HepG2 (cell line): ENCODE results near the gene ZNF563. TPM values are rescaled to one million over a fixed set of nuclear protein-coding genes. Genes with fewer than 3 reads are reported as not detected.

Source experiments
- BCL6 ChIP-seq: IDR thresholded peaks from 2 replicates; pipeline ENCODE4 v1.6.1; 2016; ENCODE audit warnings: missing genetic modification reagents, missing compliant biosample characterization
- HCFC1 ChIP-seq: fragments of 150-350 bp; IDR thresholded peaks from 2 replicates; pipeline ENCODE4 v1.6.1; 2014; ENCODE audit warnings: low read depth, low read length
- IKZF1 ChIP-seq: fragments of 450-650 bp; IDR thresholded peaks from 2 replicates; pipeline ENCODE4 v1.7.1; 2016
- JUNB ChIP-seq: sonication (generic); formaldehyde crosslinking; IDR thresholded peaks from 2 replicates; pipeline ENCODE4 v1.8.0; 2022; ENCODE audit warnings: missing genetic modification reagents, mild to moderate bottlenecking, borderline replicate concordance
- JUND ChIP-seq: sonication (generic); formaldehyde crosslinking; IDR thresholded peaks from 2 replicates; pipeline ENCODE4 v1.8.0; 2022; ENCODE audit warnings: mild to moderate bottlenecking, missing genetic modification reagents
- KDM2A ChIP-seq: sonication (generic); formaldehyde crosslinking; IDR thresholded peaks from 2 replicates; pipeline ENCODE4 v1.4.0; 2020; ENCODE audit warnings: low read depth, missing genetic modification reagents, borderline replicate concordance
- RBM39 ChIP-seq: fragments of 200-400 bp; formaldehyde crosslinking; IDR thresholded peaks from one replicate; pipeline ENCODE4 v1.6.1; 2018; ENCODE audit warnings: antibody characterized with exemption, mild to moderate bottlenecking, low read depth, low read length; ENCODE audit not compliant: poor library complexity, severe bottlenecking
- XRCC5 ChIP-seq: fragments of 200-400 bp; formaldehyde crosslinking; optimal IDR thresholded peaks from 2 replicates; pipeline ENCODE3; 2017; ENCODE audit warnings: mild to moderate bottlenecking, low read length
- ZBTB3 ChIP-seq: sonication (generic); formaldehyde crosslinking; IDR thresholded peaks from 2 replicates; pipeline ENCODE4 v1.4.0; 2020; ENCODE audit warnings: low read depth, mild to moderate bottlenecking, moderate library complexity, missing genetic modification reagents, borderline replicate concordance
- ZNF558 ChIP-seq: sonication (generic); formaldehyde crosslinking; IDR thresholded peaks from 2 replicates; pipeline ENCODE4 v1.9.0; 2022; ENCODE audit warnings: mild to moderate bottlenecking, missing genetic modification reagents, borderline replicate concordance
- ZNF589 ChIP-seq: sonication (generic); formaldehyde crosslinking; conservative IDR thresholded peaks from 2 replicates; pipeline ENCODE4 v1.8.0; 2022; ENCODE audit warnings: mild to moderate bottlenecking, moderate library complexity, missing genetic modification reagents
- ZNF652 ChIP-seq: IDR thresholded peaks from 2 replicates; pipeline ENCODE4 v1.6.1; 2016; ENCODE audit warnings: low read depth, borderline replicate concordance
- ZSCAN25 ChIP-seq: sonication (generic); formaldehyde crosslinking; IDR thresholded peaks from 2 replicates; pipeline ENCODE4 v1.8.0; 2022; ENCODE audit warnings: mild to moderate bottlenecking, missing genetic modification reagents
- polyA plus RNA-seq, 8 experiments: library from polyadenylated mRNA; depleted of rRNA in 3 of 8; stranded (reverse) in 7 of 8; unstranded in 1 of 8; fragments of >200 nt; fragmentation: Illumina TruSeq in 4 of 8; extraction: Trizol in 4 of 8; gene quantifications; 2 replicates each; pipeline versions ENCODE4 v1.2.1 to v1.2.3, GENCODE V29; 2011 to 2016; ENCODE audit warnings: low read depth in 4 of 8, missing spikeins in 1 of 8, mixed read lengths in 1 of 8; ENCODE audit not compliant: insufficient read depth in 1 of 8
- total RNA-seq, 5 experiments: library from RNA; depleted of rRNA; stranded (reverse); fragments of >200 nt; fragmentation: Illumina TruSeq; extraction: Trizol; gene quantifications; 2 replicates each; pipeline ENCODE4 v1.2.3, GENCODE V29; 2016; ENCODE audit warnings: low read depth in 1 of 5
- TF ChIP-seq, protein P1 (sequence below): sonication (generic); formaldehyde crosslinking; IDR thresholded peaks from 2 replicates; pipeline ENCODE4 v1.4.0; 2020; ENCODE audit warnings: missing genetic modification reagents; ENCODE audit errors: not compliant biosample characterization
- TF ChIP-seq, protein P2 (sequence below): sonication (generic); formaldehyde crosslinking; IDR thresholded peaks from 2 replicates; pipeline ENCODE4 v1.8.1; 2023; ENCODE audit warnings: mild to moderate bottlenecking, missing genetic modification reagents
- TF ChIP-seq, protein P3 (sequence below): sonication (generic); formaldehyde crosslinking; IDR thresholded peaks from 2 replicates; pipeline ENCODE4 v1.5.0; 2020; ENCODE audit warnings: mild to moderate bottlenecking, missing genetic modification reagents, moderate library complexity
- TF ChIP-seq, protein P4 (sequence below): sonication (generic); formaldehyde crosslinking; IDR thresholded peaks from 2 replicates; pipeline ENCODE4 v1.4.0; 2020; ENCODE audit warnings: mild to moderate bottlenecking, missing genetic modification reagents
- TF ChIP-seq, protein P5 (sequence below): sonication (generic); formaldehyde crosslinking; IDR thresholded peaks from 2 replicates; pipeline ENCODE4 v1.5.1; 2020; ENCODE audit warnings: missing genetic modification reagents, mild to moderate bottlenecking, borderline replicate concordance
- TF ChIP-seq, protein P6 (sequence below): sonication (generic); formaldehyde crosslinking; IDR thresholded peaks from 2 replicates; pipeline ENCODE4 v1.4.0; 2020; ENCODE audit warnings: missing genetic modification reagents
- TF ChIP-seq, protein P7 (sequence below): sonication (generic); formaldehyde crosslinking; IDR thresholded peaks from 2 replicates; pipeline ENCODE4 v1.5.1; 2020; ENCODE audit warnings: missing genetic modification reagents, mild to moderate bottlenecking, borderline replicate concordance

The ZNF563 gene
- total and polyA plus RNA-seq, 2 of the 13 experiments (the other 11 are each of a cell fraction or from before 2014, with no cell fraction given), result 7.5 to 19.5 TPM

DNA sequence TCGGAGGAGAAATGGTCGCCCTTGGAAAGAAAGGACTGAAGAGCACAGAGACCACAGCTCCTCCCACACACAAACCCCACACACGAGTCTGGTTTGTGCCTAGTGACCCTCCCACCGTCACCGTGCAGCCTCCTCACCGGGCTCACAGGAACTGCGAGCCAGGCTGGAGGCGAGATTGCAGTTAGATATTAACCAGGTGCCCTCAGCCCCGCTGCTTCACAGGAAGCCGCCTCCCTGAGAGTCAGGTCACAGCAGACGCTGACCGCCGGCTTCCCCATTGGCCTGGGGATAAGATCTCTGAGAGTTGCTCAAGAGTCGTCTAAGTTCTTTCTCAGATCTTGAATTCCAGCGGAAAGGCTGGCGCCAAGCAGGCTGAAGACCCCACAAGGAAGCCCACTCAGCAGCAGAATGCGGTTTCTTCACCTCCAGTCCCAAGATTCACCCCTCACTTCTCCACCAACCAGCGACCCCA, 39.6 kb downstream of the ZNF563 start (continued):
- TF ChIP-seq, protein P1, sequence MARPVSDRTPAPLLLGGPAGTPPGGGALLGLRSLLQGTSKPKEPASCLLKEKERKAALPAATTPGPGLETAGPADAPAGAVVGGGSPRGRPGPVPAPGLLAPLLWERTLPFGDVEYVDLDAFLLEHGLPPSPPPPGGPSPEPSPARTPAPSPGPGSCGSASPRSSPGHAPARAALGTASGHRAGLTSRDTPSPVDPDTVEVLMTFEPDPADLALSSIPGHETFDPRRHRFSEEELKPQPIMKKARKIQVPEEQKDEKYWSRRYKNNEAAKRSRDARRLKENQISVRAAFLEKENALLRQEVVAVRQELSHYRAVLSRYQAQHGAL (CRISPR knock-in tag), result no peak
- TF ChIP-seq JUND (CRISPR knock-in tag), result no peak
- TF ChIP-seq, protein P2, sequence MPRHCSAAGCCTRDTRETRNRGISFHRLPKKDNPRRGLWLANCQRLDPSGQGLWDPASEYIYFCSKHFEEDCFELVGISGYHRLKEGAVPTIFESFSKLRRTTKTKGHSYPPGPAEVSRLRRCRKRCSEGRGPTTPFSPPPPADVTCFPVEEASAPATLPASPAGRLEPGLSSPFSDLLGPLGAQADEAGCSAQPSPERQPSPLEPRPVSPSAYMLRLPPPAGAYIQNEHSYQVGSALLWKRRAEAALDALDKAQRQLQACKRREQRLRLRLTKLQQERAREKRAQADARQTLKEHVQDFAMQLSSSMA (CRISPR knock-in tag), result no peak
- TF ChIP-seq RBM39, result no peak
- TF ChIP-seq ZSCAN25 (CRISPR knock-in tag), result no peak; the same call in 1 of the 2 replicates
- TF ChIP-seq ZNF558, result no peak
- TF ChIP-seq, protein P3, sequence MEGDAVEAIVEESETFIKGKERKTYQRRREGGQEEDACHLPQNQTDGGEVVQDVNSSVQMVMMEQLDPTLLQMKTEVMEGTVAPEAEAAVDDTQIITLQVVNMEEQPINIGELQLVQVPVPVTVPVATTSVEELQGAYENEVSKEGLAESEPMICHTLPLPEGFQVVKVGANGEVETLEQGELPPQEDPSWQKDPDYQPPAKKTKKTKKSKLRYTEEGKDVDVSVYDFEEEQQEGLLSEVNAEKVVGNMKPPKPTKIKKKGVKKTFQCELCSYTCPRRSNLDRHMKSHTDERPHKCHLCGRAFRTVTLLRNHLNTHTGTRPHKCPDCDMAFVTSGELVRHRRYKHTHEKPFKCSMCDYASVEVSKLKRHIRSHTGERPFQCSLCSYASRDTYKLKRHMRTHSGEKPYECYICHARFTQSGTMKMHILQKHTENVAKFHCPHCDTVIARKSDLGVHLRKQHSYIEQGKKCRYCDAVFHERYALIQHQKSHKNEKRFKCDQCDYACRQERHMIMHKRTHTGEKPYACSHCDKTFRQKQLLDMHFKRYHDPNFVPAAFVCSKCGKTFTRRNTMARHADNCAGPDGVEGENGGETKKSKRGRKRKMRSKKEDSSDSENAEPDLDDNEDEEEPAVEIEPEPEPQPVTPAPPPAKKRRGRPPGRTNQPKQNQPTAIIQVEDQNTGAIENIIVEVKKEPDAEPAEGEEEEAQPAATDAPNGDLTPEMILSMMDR, result no peak
- TF ChIP-seq, protein P4, sequence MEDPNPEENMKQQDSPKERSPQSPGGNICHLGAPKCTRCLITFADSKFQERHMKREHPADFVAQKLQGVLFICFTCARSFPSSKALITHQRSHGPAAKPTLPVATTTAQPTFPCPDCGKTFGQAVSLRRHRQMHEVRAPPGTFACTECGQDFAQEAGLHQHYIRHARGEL, result no peak
- TF ChIP-seq, protein P5, sequence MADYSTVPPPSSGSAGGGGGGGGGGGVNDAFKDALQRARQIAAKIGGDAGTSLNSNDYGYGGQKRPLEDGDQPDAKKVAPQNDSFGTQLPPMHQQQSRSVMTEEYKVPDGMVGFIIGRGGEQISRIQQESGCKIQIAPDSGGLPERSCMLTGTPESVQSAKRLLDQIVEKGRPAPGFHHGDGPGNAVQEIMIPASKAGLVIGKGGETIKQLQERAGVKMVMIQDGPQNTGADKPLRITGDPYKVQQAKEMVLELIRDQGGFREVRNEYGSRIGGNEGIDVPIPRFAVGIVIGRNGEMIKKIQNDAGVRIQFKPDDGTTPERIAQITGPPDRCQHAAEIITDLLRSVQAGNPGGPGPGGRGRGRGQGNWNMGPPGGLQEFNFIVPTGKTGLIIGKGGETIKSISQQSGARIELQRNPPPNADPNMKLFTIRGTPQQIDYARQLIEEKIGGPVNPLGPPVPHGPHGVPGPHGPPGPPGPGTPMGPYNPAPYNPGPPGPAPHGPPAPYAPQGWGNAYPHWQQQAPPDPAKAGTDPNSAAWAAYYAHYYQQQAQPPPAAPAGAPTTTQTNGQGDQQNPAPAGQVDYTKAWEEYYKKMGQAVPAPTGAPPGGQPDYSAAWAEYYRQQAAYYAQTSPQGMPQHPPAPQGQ (CRISPR knock-in tag), result no peak
- peak; percentile 51; the same call in 1 of the 2 replicates for TF ChIP-seq BCL6
- no peak for TF ChIP-seq ZNF589 (CRISPR knock-in tag)
- TF ChIP-seq, protein P6, sequence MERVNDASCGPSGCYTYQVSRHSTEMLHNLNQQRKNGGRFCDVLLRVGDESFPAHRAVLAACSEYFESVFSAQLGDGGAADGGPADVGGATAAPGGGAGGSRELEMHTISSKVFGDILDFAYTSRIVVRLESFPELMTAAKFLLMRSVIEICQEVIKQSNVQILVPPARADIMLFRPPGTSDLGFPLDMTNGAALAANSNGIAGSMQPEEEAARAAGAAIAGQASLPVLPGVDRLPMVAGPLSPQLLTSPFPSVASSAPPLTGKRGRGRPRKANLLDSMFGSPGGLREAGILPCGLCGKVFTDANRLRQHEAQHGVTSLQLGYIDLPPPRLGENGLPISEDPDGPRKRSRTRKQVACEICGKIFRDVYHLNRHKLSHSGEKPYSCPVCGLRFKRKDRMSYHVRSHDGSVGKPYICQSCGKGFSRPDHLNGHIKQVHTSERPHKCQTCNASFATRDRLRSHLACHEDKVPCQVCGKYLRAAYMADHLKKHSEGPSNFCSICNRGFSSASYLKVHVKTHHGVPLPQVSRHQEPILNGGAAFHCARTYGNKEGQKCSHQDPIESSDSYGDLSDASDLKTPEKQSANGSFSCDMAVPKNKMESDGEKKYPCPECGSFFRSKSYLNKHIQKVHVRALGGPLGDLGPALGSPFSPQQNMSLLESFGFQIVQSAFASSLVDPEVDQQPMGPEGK, result peak; percentile 66; the same call in 1 of the 2 replicates
- no peak for TF ChIP-seq ZBTB3 (CRISPR knock-in tag)
- no peak for TF ChIP-seq HCFC1
- TF ChIP-seq, protein P7, sequence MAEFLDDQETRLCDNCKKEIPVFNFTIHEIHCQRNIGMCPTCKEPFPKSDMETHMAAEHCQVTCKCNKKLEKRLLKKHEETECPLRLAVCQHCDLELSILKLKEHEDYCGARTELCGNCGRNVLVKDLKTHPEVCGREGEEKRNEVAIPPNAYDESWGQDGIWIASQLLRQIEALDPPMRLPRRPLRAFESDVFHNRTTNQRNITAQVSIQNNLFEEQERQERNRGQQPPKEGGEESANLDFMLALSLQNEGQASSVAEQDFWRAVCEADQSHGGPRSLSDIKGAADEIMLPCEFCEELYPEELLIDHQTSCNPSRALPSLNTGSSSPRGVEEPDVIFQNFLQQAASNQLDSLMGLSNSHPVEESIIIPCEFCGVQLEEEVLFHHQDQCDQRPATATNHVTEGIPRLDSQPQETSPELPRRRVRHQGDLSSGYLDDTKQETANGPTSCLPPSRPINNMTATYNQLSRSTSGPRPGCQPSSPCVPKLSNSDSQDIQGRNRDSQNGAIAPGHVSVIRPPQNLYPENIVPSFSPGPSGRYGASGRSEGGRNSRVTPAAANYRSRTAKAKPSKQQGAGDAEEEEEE (CRISPR knock-in tag), result no peak
- no peak for TF ChIP-seq IKZF1
- TF ChIP-seq KDM2A (CRISPR knock-in tag), result peak; percentile 52; the same call in 1 of the 2 replicates
- no peak for TF ChIP-seq JUNB
- no peak for TF ChIP-seq XRCC5
- TF ChIP-seq ZNF652, result no peak
